NCI-H2171 treated with DMSO at 0.1 percent for 48 hours (cell line): ENCODE results near the gene VPS45.
A peak's percentile ranks its signal among the peaks of the same experiment; 100 is the strongest.
"Not testable (repeated sequence)": the region's sequence is repeated elsewhere in the genome, so short reads cannot be mapped to it uniquely, and the experiment has no call there.

ENCODE experiments used
- DNase-seq: peaks from one replicate; lab custom pipeline; 2025; lab: John Stamatoyannopoulos, UW

The VPS45 gene

GRCh38 chr1:150134537-150134936, 67.0 kb downstream of the VPS45 start:
- no peak for DNase-seq

DNA sequence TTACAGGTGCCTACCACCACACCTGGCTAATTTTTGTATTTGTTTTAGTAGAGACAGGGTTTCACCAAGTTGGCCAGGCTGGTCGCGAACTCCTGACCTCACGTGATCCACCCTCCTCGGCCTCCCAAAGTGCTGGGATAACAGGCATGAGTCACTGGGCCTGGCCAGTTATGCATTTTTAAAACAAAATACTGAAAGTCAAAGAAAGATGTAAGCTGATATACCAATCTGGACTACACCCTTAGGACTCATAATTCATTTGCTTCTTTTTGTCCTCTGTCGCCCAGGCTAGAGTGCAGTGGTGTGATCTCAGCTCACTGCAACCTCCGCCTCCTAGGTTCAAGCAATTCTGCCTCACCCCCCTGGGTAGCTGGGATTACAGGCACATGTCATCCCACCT, 67.8 kb downstream of the VPS45 start:
- not testable (repeated sequence) for DNase-seq

DNA sequence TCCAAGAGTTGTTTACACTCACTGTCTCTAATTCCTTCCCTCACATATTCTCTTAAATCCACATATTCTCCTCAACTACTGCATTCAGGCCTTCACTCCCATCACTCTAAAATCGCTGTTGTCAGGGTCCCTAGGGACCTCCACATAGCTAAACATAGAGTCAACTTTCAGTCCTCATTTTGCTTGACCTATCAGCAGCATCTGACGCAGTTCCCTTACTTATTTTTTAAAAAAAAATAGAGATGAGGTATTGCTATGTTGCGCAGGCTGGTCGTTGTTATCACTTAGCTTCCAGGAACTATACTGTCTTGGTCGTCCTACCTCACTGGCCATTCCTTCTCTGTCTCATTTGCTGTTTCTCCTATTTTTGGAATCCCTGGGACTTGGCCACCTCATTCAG, 70.5 kb downstream of the VPS45 start:
- no peak for DNase-seq

DNA sequence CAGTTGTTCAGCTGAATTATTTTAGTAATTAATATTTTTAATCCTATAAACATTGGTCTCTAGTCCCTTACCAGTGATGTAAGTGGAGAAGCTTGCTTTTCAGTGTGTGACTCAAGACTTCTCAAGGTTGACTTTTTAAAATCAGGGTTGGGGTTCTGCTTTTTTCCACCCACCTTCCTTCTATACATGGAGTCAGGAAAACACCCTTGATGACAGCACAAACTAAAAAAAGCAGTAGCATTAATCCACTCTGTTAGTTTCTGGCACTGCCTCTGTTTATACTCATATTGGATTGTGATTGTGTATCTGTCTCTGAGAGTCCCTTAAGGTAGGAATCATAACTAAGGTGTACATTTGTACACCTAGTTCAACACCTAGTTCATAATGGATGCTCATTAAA, 73.9 kb downstream of the VPS45 start:
- no peak for DNase-seq

DNA sequence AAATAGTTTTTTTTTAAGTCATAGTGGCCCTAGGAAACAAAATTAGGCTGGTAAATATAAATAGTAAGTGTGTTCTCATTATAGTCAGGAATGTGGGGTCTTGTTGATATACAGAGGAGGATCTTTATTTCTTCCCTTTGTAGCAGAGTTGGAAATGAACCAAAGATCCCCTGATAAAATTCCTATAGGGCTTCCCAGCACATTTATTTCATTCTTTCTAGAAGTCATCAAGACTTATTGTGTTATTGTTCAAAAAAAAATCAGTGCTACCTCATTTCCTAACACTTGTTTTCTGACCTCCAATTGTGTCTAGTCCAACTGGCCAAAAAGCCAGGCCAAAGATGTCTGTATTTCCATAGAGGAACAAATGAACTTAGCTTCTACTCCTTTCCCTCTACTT, 74.5 kb downstream of the VPS45 start:
- no peak for DNase-seq

- no peak for DNase-seq
These were observed 77.0 kb downstream of the VPS45 start for GRCh38 chr1:150144606-150145005.

DNA sequence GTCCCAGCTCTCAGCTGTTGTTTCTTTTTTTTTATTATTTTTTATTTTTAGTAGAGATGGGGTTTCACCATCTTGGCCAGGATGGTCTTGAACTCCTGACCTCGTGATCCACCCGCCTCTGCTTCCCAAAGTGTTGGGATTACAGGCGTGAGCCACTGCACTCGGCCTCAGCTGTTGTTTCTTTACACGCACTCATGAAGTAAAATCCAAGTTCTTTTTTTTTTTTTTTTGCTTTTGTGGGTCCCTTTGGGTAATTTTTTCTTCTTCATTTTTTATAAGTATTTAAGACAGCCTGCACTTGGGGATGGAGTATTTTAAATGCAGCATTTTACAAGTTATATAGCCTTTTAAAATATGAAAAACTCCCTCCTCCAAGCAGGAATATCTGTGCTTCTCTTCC, 78.4 kb downstream of the VPS45 start:
- DNase-seq = not testable (repeated sequence)

- DNase-seq = no peak
These were observed 79.4 kb downstream of the VPS45 start for GRCh38 chr1:150146849-150147542.

DNA sequence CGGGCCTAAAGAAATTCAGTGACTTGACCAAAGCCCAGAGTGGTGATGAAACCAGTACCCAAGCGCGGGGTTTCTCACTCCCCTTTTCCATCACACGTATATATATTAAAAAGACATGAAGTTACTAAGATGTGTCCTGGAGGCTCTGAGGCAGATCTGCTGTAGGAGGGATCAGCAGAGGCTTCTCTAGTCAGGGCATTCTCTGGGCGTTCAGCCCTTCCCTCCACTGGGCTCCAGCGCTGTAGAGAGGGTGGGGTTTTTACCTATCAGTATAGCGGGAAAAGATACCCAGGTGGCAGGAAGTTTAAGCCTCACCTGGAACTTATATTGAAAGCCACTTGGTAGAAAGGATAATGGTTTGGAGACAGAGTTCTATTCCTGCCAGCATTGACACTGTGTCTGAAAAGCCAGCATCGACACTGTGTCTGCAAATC, 81.3 kb downstream of the VPS45 start:
- DNase-seq = peak; percentile 38

GRCh38 chr1:150149271-150150132, 81.9 kb downstream of the VPS45 start, which contains the start of gene PLEKHO1:
TSS of gene PLEKHO1 (plus strand) at chr1:150149916. CDS start at chr1:150150258, 342 bp downstream.
- peak; percentile 78 for DNase-seq

DNA sequence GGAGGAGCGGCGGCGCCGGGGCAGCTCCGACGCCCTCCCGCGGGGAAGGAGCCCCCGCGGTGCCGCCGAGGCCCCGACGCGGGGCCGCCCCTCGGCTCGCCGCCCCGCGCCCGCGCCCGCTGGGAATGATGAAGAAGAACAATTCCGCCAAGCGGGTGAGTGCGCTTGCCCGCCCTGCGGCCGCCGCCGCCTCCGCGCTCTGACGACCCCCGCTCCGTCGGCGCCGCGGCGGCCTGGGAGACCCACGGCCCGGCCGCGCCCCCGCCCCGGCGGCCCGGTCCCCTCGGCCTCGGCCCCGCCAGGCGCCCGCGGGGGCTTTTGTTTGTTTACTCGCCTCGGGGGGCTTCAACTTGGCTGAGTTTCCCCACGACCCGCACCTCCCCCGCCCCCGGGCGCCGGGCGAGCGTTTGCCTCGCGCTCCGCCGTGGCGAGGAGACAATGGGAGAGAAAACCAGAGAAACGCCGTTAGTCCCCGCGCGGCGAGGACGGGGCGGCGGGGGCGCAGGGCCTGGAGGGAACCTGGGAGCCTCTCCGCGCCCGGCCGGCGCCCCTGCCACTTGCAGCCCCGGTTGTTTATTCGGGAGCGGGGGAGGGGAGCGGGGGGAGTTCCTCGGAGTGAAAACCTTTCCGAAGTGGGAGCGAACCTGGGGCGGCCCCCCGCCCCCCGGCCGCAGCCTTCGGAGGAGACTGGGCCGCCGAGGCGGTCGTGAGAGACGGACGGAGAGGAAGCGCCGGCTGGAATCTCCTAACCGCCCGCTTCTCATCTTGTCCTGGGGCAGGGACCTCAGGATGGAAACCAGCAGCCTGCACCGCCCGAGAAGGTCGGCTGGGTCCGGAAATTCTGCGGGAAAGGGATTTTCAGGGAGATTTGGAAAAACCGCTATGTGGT, 82.8 kb downstream of the VPS45 start:
- DNase-seq = no peak

DNA sequence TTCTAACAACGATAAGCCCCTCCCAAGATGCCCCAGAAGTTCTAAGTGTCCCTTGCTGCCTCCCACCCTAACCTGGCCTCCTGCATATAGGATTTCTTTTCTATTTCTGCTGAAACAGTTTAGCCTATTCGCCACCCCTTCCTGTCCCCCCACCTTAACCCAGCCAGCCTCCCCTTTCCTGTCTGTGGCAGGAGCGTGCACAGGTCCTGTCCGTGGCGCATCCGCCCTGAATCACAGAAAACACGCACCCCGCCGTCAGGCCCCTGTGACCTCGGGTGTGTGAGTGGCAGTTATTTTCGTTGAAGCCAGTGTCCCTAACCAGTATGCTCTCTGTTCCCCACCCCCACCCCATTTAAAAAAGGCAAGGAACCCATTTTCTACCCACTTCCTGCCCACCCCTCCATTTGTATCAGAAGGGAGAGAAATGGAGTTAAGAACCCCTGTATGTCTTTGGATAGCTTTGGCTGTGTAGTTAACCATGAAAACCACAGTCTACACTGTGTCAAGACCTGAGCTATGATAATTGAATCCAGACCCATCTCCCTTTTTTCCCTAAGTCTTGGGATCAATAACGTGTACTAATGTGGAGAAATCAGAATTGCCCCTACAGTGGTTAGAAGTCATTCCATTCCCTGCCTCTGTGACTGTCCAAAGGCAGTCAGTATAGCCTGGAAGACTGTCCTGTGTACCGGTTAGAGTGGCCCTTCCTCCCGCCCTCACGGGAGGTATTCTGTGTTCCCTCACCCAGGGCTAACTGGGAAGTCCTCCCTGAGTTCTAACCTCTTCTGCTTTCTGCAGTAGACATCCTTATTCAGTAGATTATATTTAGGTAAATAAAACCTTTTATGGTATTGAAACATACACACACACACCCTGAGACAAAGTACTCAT, 84.0 kb downstream of the VPS45 start:
- DNase-seq = no peak

GRCh38 chr1:150152182-150152536, 84.6 kb downstream of the VPS45 start:
- no peak for DNase-seq

DNA sequence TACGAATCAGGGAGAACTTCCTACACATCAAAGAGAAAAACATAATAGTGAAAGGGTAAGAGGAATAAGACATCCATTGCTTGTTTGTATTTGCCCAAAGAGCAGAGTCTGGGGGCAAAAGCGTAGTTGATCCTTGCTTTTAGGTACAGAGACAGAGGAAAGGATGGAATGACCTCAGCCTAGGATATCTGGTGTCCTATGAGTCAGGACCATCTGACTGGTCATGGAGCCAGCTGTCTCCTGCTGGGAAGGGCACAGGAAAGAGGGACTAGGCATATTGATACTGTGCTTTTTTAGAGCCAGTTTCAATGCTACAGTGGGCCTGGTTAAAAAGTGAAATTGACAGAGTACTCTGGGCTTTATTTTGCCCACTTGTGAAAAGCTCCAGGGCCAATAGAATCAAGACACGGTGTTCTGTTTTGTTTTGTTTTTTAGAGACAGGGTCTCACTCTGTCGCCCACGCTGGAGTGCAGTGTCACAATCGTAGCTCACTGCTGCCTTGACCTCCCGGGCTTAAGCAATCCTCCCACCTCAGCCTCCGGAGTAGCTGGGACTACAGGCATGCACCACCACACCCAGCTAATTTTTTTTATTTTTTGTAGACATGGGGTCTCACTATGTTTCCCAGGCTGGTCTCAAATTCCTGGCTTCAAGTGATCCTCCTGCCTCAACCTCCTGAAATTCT, 85.3 kb downstream of the VPS45 start:
- DNase-seq = no peak

DNA sequence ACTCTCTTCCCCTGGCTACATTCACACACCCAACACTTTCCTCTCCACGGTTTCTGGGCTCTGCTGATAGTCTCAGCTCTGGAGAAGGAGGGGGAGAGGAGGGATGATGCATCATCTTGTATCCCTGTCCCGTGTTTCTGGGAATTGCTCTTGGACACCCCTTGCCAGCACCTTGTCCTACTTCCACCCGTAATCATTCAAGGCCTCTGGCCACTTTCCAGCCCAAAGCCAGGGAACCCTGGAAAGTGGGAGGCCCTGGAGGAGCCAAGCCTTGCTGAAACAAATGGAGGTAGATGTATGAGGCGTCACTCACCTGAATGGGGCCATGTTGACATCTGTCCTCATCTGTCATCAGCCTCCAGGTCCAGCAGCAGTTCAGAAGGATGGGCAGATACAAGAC, 86.6 kb downstream of the VPS45 start:
- no peak for DNase-seq

DNA sequence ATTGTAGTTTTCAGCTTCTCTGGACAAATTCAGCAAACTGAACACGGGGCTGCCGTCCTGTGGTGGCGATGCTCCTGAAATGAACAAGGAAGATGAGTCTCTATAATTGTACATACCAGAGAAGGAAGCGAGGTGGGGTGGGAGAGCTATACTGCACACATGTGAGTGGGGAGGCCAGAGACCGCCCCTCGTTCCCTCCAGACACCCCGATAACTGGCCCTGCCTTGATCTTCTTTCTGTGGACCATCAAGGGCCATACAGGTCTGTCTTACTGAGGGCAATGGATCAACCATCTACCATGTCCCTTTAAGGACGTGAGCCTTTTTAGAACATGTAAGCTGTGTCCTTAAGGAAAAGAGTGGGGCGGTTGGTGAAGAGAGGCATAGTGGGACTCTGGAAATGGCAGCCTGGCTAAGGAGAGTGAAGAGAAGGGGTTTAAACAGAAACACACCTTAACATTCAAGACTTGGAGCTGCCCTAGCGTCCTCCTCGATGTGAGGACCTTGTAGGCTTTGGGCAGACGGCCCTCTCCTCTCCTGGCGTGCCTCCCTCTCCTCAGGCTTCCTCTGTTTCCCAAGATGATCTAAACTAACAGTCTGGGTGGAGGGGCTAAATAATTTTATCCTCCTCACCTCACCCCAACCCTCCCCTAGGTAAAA, 88.0 kb downstream of the VPS45 start:
- no peak for DNase-seq

GRCh38 chr1:150156868-150157603, 89.5 kb downstream of the VPS45 start:
- DNase-seq = no peak

DNA sequence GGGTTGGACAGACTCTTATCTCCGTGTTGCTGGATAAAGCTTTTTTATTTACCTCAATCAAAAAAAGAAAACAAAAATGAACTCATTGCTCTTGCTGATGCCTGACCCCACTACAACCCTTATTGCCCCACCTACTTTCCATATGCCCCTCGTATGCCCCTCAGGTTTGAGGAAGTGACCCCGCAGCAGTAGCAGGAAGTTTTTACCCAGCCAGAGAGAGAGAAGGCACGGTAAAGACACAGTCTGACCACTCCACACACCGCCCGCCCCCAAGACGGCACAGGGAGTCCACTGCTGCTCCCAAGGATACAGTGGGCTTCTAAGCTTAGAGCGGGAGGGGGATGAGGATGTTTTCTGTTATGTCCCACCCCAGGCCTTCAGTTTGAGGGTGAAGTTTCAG, 92.0 kb downstream of the VPS45 start:
- DNase-seq = no peak

DNA sequence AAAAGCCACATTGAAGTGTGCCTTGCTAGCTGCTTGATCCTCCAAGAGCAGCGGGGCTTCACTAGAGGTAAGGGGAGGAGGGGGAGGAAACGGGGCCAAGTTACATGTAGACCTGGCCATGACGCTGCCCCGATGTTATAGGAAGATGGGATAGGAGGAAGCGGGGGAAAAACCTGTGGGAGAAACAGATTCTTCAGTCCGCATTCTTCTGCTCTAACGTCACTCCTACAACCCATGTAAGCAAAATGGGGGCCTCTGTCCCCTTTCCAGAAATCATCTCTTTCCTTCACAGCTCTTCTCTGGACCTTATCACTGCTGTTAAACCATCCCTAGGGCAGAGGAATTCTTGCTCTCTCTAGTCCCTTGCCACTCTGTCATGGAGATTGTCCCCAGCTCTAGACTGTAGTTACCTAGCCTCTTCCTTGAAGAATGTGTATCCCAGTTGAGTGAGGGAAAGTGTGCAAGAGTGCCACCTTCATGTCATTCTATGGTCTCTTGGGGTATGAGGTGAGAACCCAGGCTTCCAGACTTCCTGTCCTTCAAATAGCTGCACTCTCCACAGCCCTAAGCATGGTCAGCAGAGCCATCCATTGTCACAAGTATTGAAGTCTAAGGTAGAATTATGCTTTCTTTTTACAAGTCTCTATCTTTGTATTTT, 93.5 kb downstream of the VPS45 start:
- DNase-seq = no peak
